Tibial nerve (tissue), 3 donors: ENCODE measurements around the gene SMYD3.

Experiments
- POLR2A ChIP-seq, 2 donors: fragments of 450-650 bp; IDR thresholded peaks; one replicate each; pipeline ENCODE4 v1.6.1; 2017; ENCODE audit warnings: antibody characterized with exemption in 2 of 2, mild to moderate bottlenecking in 2 of 2, moderate library complexity in 2 of 2
- TF ChIP-seq, protein P1 (sequence below), 5 experiments: fragments of 200-600 bp in 3 of 5; fragments of 450-650 bp in 2 of 5; sonication (generic) in 3 of 5; IDR thresholded peaks; one replicate each; pipeline ENCODE4 v1.5.1; 2016 to 2019; ENCODE audit warnings: antibody characterized with exemption in 5 of 5, mild to moderate bottlenecking in 3 of 5, moderate library complexity in 2 of 5

DNA sequence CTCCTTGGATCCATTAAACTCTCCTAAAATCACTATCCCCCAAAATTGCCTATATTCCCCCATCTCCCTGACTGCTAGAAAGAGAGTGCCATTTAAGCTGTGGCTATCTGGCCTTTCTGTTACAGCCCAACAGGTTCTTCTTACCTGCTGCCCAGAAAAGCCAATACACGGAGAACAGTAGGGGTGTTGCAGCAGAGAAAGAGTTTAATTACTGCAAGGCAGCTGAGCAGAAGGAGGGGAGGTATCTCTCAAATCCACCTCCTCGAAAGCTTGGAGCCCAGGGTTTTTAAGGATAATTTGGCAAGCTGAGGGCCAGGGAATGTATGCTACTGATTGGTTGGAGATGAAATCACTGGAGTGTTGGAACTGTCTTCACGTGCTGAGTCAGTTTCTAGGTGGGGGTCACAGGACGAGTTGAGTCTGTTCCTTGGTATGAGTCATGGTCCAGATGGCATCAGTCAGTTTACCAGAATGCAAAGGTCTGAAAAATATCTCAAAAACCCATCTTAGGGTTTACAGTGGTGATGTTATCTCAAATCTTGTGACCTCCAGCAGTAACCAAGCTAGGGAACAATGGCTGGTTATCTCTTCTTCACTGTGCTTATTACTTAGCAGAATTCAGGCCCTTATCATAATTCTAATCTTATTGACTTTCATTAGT is 89.8 kb downstream of the SMYD3 start:
- TF ChIP-seq, protein P1, sequence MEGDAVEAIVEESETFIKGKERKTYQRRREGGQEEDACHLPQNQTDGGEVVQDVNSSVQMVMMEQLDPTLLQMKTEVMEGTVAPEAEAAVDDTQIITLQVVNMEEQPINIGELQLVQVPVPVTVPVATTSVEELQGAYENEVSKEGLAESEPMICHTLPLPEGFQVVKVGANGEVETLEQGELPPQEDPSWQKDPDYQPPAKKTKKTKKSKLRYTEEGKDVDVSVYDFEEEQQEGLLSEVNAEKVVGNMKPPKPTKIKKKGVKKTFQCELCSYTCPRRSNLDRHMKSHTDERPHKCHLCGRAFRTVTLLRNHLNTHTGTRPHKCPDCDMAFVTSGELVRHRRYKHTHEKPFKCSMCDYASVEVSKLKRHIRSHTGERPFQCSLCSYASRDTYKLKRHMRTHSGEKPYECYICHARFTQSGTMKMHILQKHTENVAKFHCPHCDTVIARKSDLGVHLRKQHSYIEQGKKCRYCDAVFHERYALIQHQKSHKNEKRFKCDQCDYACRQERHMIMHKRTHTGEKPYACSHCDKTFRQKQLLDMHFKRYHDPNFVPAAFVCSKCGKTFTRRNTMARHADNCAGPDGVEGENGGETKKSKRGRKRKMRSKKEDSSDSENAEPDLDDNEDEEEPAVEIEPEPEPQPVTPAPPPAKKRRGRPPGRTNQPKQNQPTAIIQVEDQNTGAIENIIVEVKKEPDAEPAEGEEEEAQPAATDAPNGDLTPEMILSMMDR (IDR thresholded peaks at IDR 0.05), result no peak
- TF ChIP-seq POLR2A (IDR thresholded peaks at IDR 0.05), result no peak
